GM19328 (cell line): ENCODE measurements around the gene HK3.

Experiments
- ATAC-seq: cut with Tn5 transposase; IDR thresholded peaks from one replicate; pipeline ENCODE4 v1.9.1; 2021; ENCODE audit warnings: mild to moderate bottlenecking, moderate library complexity; ENCODE audit not compliant: unreplicated experiment

Gene HK3

DNA sequence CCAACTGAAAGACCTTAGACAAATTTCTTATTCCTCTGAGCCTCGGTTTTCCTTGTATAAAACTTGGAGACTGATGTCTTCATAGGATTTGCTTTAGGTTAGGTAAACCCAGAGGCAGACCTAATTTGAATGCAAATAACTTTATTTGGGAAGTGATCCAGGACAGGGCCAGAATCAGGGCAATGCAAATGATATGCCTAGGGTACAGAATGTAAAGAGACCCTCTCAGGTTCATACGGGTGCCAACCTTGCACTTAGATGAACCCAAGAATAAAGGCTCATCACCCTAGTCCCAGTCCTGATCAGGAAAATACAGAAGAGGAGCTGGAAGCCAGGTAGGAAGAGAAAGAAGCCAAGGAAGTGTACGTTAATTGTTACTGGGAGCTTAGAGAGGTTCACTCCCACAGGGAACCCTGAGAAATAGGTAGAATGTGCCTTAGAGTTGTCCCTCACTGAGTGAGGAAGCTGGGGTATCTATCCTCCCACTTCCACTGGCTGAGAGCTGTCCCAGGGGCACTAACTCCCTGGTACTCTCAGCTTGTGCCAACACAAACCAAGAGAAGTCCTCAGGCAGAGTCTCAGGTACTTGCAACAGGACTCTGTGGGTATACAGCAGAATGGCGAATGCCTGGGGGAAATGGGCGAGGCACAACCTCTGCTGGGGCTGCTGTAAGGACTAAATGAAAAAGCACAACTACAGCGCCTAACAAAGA, 3.1 kb upstream of the HK3 start:
- ATAC-seq = no peak

DNA sequence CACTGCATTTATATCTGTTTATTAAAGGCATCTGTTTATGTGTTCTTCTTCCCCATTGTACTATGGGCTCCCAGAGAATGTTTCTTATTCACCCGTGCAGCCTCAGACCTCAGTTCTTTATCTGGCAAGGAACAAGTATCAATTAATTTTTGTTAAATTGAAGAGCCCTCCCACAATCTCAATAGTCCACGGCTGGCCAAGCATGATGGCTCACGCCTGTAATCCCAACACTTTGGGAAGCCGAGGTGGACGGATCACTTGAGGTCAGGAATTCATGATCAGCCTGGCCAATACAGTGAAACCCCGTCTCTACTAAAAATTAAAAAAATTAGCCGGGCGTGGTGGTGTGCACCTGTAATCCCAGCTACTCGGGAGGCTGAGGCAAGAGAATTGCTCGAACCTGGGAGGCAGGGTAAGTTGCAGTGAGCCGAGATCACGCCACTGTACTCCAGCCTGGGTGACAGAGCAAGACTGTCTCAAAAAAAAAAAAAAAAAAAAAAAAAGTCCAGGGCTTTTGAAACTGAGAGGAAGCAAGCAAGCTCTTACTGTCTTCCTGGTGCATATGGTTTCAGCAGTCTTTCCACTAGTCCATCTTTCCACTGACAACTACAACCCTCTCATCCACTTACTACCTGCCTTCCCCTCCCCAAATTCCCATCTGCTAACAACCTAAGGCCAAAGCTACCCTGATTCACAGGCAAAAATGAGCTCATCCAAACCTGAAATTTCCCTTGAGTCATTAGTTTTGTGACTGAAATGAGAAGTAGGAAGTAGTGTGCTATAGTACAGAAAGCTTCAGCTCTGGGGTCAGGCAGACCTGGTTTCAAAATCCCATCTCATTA, 2.3 kb upstream of the HK3 start:
- no peak for ATAC-seq

DNA sequence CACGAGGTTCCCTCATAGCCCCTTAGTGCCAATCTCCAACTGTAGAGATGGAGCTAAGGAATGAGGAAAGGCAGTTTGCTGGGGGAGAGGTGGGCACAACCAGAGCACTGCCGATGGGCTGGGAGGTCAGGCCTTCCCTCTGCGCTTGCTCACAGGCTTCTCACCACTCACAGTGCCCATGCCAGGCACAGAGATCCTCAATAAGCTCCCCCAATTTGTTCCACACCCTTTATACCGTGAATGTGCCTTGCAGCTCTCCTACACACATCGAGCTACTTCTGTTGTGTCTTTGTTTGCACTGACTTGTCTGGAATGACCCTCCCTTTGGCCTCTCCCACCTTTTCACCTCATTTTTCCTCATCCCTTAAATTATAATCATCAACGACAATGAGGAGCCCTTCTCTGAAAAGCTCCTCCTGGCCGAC, 1.6 kb upstream of the HK3 start:
- ATAC-seq = no peak

DNA sequence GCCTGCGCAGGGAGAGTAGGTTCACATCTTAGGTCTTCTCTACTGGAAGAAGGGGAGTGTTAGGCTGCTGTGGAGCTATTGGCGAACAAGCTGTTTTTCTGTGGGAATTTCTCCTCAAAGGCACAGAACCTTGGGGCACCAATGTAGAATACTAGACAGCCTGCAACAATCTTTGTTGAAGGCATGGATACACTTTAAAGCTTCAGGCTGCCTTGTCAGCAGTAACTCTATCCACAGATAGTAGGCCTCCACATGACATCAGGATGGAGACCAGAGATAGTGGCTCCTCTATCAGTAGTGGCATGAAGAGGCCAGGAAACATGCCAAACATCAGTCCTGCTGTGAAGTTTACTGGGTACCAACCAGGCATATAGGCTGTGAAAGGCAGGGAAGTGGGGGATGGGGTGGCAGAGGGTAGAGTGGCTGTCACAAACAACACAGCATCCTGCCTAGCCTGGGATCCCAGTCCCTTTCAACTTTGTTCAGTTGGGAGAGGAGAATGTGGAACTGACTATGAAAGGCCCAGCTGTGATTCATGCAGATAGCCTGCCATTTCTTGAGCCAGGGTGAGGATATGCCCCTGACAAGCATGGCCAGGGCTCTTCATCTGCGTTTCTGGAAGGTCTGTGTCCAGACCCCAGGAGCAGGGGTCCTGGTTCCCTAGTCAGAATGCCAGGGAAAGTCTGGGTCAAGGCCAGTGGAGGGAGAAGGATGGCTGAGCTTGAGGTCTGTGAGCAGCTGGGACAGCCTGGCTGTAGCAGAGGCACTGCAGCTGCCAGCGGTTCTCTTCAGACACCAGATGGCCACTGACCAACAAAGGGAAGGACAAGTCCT, 1.0 kb upstream of the HK3 start:
- no peak for ATAC-seq

DNA sequence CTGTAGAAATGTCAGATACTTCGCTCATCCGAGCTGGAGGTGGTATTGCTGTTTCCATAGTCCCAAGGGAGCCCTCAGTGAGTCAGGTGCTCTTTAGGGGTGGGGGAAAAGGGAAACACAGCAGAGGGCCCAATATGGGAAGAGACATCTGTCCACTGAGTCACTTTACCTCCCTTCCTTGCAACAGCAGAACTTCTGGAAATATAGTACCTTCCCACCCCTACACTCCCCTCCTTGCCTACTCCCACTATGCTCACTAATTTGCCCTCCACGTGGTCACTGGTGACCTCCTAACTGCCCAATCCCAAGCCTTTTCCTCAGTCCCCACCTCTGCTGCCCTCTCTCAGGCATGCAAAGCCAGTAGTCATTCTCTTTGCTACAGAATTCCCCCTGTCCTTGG, 1.9 kb downstream of the HK3 start:
- ATAC-seq = no peak

DNA sequence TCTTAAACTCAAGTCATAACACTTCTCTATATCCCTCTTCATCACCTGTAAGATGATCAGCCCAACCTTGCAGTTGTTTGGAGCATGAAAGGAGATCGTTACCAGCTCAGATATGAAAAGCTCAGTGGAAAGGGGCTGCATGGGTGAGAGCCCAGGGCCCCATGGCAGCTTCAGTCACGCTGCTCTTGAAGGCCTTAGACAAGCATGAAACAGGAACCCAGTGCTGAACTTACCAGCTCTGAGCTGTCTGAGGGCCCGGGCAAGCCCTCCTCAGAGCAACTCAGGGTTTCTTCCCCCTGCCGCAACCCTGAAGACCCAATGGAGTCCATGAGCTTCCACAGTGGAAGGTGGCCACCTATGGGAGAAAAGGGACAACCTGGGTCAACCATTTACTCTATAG, 3.3 kb downstream of the HK3 start:
- ATAC-seq = no peak

DNA sequence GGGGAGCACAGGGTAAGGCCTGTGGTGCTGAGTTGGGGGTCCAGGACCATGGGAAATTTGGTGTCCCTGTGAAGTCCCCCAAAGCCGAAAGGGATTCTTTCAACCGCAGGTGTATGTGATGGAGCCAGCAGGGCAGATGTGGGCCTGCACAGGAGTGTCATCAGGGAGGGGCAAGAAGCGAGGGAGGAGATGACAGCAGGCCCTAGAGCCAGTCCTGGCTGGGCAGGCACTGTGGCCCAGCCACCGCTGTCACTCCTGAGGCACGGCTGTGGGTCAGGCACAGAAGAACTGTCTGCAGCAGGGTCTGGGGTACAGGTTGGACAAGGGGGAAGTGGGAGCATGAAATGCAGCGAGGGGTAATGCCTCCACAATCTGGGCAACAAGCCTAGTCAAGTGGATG, 4.8 kb downstream of the HK3 start:
- ATAC-seq = no peak

DNA sequence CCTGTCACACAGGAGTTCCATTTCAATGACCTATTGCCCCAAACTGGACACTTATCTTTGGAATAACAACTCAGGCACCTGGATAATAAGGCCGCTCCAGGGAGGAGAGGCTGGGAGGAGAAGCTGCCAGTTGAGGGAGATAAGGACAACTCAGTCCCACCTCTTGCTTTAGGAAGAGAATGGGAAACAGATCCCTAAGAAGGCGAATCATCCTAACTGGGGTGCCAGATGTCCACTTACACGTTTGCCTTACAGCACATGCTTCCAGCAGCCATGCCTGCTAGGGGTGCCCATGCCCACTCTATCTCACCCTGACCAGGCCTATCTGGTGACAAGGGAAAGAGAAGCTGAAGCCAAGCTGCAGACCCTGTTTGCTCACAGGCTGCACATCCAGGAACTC, 6.5 kb downstream of the HK3 start:
- no peak for ATAC-seq

DNA sequence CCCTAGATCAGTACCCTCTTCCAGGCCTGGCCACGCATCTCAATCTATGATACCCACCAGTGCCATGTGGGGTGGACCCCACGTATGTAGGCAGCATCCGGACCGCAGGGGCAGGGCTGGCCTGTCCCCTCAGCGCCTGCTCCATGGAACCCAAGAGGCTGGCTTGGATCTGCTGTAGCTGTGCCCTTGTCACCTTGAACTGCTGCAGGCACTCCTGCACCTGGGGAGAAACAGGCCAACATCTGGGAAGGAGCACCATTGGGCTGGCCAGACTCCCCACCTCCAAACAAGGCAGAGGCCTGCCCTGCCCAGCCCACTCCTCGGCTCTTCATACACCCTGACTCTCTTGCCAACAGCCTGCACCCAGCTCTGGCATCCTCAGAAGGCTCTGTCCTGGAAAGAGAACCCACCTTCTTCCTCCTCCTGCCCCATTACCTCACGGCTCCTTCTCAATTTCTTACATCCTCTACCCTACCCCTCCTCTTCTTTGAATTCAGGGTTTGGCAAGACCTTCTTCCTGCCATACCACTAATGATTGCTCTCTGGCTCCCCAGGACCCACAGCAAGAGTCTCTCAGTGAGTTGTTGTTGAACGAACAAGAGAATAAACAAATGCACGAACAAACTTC, 7.7 kb downstream of the HK3 start:
- ATAC-seq = no peak

DNA sequence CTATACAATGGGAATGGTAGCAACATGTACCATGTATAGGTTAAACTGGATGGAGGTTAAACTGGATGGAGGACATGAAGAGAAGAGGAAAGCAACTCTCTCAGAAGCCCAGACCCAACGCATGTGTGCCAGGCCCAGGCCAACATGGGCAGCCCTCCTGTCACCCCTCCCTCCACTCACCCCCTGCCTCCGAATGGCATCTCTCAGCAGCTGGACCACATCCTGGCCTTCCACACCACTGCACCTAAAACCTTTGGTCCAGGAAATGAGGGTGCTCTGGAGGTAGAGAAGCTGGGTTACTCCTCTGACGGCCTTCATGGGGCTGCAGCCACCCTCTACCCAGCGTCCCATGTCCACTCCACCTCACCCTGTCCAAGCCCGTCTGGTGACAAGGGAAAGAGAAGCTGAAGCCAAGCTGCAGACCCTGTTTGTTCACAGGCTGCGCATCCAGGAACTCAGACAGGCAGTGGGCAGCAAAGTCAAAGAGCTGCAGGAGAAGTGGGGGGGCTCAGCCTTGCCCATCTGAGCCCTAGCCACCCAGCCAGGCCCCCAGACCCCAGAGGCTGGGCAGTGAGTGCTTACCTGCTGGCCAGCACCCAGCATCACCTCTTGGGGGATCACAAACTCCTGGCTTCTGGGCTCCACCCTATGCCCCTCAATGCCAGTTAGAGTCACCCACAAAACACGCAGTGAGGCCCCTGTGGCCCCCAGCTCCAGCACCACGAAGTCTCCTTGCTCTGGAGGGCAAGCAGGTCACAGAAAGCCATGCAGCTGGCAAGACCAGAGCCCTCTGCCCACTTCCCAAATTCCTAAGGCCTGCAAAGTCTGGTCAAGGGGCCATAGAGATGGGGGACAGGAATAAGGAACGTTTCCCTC, 8.5 kb downstream of the HK3 start:
- ATAC-seq = no peak

DNA sequence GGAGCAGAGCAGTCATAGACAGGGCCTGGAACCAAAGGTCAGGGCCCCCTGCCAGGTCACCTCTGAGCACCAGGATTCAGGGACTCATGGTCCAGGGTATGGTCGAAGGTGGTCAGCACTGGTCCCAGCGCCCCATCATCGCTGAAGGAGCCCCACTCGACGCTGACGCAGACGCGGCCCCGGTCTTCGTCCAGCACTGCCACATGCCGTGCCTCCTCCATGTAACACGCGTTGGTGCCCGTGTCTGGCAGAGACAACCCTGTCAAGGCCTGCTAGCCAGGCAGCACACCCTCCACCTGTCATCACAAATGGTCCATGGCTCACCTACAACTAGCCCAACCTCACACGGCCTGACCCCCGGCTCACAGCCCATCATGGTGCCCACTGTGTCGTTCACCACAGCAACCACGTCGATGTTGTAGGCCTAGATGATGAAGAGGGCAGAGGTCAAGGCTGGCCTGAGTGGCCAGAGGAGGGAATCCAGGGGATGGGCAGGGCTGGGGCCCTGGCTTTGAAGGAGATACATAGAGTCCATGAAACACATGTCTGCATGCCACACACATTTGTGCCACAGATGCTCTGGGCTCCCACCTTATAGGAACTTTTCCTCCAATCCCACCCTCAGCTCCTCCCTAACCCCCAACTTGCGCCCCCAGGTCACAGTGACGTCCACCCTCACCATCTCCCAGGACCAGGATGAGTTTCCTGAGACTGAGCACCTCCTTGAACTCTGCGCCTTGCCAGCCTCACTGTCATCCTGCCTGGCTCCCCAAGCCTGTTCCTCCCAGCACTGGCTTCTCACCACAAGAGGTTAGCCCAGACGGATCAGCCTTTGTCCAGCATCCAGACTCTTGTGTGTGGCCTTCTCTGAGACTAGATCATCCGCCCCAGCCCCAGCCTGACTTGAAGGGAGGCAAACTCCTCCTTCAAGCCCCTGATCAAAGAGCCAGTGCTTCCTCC, 9.5 kb downstream of the HK3 start:
- ATAC-seq = no peak

DNA sequence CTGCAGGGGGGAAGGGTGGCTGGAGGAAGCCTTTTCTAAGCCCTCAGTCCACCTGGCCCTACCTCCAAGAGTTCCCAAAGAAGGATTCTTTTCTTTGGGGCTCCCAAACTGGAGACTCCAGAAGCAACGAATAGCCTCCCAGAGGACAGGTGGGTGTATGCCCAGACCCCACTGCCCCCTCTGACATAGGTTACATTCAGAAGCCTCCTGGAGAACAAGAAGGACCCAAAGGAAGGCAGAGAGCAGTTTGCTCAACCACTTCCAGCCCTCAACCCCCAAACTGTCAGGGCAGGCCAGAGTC, 10.3 kb downstream of the HK3 start:
- no peak for ATAC-seq

DNA sequence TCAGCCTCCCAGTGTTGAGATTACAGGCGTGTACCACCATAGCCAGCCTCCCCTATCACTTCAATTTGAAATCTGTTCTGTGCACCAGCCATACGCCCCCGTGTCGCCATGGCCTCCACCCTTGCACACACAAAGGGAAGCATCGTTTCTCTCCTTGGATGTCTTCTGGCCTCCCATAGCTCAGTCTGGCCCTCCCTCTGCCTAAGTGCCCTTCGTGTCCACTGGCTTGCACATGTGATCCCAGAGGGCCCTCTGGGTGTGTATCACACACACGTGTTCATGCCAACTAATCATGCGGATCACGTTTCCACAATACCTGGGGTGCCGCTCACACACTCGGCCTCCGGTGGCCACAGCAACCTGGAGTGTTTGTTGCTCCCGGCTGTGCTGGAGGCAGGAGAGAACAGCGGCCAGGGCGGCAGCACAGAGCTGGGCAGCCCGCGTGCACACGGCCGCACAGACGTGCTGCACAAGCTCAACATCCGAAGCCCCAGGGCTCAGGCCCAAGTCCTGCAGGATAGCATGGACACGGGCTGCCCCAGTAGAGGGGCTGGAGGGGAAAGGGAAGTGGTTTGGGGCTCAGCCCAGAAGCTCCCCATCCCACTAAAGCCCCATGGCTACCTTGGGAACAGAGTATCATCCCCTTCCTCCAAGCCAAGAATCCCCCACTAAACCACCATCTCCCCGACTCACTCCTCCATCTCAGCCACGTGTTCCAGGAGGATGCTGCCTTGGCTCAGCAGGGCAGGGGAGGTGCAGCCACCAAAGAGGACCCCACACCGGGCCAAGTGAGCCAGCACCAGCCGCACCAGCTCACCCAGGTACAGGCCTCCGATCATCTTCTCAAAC, 10.9 kb downstream of the HK3 start:
- no peak for ATAC-seq

DNA sequence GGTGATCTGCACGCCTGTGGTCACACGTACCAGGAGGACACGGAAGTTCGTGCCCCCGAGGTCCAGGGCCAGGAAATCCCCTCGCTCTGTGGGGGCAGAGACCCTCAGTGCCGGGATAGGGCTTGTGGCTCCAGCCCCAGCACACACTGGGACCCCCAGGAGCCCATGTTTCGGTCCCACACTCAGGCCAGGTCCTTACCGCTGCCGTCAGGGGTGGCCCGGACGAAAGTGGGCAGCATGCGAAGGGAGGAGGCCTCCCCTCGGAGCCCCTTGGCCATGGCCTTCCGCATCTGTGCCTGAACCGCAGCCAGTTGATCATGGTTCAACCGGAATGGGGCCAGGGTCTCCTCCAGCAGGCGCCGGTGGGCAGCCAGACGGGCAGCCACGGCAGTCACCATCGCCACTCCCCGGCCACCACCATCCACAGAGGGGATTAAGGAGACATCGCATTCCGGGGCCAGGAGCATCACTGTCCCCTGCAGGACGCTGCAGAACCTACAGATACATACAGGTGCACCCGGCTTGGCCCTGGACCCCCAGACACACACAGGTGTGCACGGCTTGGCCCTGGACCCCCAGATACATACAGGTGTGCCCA, 11.8 kb downstream of the HK3 start:
- ATAC-seq = no peak

DNA sequence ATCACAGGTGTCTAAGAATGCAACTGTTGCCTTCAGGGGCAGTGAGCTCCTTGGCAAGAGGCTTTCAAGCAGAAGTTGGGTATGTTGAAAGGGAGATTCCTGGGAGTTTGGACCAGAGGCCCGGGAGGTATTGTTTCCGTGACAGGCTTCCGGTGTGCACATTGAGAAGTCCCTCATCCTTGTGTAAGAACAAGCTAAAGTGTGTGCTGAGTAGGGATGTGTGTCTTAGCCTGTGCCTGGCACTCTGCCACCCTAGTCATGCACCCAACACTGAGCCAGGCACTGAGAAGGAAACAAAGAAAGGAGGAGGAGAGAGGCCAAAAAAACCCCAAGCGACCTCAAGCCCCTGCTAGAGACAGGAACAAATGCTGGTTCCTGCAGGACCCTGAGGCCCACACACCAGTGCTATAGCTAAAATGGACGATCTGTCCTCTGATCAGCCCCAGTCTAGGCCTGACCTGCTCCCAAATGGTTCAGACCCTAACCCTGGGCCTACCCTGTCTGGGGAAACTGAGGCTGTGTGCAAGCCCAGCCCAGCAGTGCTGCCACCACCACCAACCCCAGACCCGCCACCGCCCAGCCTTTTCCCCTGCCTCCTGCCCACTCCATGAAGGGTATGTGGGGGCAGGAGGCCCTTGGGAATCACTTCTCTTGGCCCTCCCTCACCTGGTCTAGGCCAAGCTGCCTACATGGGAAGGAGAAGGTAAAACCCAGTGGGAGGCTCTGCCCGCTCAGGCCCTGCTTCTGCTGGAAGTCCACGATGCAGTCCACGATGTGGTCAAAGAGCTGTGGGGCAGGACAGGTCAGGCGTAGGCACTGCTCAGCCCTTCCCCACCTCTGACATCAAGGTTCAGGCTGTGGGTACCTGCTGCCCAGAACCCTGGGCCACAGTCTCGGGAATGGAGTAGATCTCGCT, 12.6 kb downstream of the HK3 start:
- no peak for ATAC-seq

DNA sequence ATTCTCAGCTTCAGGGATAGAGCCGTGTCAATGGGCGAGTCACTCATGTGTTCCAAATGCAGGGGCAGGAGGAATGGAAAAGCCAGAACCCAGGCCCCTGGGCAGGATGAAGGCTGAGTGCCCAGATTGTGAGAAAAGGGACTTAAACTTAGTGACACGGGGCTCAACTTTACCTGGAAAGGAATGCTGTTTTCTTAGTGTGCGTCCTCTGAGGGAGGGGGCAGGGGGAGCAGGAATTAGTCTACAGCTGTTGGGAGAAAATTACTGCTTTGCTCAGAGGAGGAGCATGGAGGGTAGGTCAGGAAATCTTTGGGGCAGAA, 14.6 kb downstream of the HK3 start:
- ATAC-seq = no peak
